ENCODE results near the gene NDUFS2.

DNA sequence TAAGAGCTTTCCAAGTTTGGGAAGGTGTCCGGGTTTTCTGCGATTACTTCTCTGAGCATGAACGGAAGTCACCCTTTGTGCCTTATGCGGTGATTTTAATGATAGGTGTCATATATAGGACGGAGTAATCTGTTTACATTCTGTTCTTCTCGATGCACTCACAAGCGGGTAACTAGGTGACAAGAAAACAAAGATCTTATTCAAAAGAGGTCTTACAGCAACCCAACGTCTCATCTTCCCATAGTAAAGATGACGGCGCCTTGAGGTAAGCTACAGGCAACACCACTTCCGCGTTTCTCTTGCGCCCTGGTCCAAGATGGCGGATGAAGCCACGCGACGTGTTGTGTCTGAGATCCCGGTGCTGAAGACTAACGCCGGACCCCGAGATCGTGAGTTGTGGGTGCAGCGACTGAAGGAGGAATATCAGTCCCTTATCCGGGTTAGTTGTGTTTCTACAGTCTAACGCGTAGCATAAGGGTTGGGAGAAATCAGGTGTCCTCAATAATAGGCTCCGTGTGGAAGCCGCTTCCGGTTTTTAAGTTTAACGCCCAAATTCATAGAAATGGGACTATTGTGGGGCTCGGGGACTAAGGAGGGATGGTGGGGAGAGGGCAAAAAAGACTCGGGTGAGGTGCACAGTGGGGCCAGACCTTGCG lies 48.4 kb upstream of the NDUFS2 start, which contains the start of gene UFC1:
- TF ChIP-seq POLR2A (IDR thresholded peaks at IDR 0.05) (no peak), EP300 (IDR thresholded peaks at IDR 0.05) (no peak), POLR2AphosphoS5 (IDR thresholded peaks at IDR 0.05) (peak; percentile 25)
- TF ChIP-seq, protein P1, sequence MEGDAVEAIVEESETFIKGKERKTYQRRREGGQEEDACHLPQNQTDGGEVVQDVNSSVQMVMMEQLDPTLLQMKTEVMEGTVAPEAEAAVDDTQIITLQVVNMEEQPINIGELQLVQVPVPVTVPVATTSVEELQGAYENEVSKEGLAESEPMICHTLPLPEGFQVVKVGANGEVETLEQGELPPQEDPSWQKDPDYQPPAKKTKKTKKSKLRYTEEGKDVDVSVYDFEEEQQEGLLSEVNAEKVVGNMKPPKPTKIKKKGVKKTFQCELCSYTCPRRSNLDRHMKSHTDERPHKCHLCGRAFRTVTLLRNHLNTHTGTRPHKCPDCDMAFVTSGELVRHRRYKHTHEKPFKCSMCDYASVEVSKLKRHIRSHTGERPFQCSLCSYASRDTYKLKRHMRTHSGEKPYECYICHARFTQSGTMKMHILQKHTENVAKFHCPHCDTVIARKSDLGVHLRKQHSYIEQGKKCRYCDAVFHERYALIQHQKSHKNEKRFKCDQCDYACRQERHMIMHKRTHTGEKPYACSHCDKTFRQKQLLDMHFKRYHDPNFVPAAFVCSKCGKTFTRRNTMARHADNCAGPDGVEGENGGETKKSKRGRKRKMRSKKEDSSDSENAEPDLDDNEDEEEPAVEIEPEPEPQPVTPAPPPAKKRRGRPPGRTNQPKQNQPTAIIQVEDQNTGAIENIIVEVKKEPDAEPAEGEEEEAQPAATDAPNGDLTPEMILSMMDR (IDR thresholded peaks at IDR 0.05) = no peak
